Peyer's patch (tissue), 4 donors: ENCODE data around the gene FPR2.

Source experiments
- POLR2A ChIP-seq, 2 donors: fragments of 450-650 bp; IDR thresholded peaks; one replicate each; pipeline ENCODE4 v1.5.1; 2017; ENCODE audit warnings: antibody characterized with exemption in 2 of 2, mild to moderate bottlenecking in 2 of 2, moderate library complexity in 2 of 2
- TF ChIP-seq, protein P1 (sequence below), 6 experiments: fragments of 450-650 bp in 4 of 6; fragments of 200-600 bp in 2 of 6; sonication (generic) in 1 of 6; IDR thresholded peaks; one replicate each; pipeline ENCODE4 v1.5.1; 2017 to 2019; ENCODE audit warnings: antibody characterized with exemption in 6 of 6, mild to moderate bottlenecking in 3 of 6, moderate library complexity in 1 of 6

DNA sequence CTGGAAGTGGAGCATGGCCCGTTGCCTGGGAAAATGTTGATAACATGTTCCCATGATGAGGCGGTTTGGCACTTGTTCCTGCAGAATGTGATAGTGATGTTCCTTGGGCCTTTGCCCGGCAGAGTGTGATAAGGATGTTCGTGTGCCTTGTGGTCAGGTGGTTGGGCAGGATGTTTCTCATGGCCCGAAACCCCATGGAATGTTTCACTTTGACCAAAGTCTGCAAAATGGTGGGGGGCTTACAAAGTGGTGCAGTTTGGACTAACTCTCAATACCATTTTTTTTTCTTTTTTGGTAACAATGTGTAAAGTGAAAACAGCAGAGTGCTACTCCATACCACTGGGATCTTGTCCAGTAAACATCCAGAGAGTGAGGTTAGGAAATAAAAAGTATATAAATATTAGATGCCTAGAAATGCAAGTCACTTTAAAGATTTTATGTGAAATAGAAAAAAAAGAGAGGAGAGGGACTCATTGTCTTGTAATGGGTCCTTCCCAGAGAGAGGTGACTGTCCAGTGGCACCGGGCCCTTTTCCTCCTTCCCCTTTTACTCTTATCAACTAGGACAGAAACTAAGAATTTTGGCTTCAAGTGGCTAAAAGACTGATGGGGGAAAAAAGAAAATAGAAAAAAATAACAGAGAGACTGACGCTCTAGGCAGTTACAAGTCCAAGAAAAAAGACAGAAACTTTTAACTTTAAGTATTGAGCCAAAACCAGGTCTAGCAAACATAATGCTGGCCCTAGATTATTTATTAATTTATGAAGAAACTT lies 39.7 kb downstream of the FPR2 start:
- TF ChIP-seq, protein P1, sequence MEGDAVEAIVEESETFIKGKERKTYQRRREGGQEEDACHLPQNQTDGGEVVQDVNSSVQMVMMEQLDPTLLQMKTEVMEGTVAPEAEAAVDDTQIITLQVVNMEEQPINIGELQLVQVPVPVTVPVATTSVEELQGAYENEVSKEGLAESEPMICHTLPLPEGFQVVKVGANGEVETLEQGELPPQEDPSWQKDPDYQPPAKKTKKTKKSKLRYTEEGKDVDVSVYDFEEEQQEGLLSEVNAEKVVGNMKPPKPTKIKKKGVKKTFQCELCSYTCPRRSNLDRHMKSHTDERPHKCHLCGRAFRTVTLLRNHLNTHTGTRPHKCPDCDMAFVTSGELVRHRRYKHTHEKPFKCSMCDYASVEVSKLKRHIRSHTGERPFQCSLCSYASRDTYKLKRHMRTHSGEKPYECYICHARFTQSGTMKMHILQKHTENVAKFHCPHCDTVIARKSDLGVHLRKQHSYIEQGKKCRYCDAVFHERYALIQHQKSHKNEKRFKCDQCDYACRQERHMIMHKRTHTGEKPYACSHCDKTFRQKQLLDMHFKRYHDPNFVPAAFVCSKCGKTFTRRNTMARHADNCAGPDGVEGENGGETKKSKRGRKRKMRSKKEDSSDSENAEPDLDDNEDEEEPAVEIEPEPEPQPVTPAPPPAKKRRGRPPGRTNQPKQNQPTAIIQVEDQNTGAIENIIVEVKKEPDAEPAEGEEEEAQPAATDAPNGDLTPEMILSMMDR (IDR thresholded peaks at IDR 0.05), result no peak
- no peak for TF ChIP-seq POLR2A (IDR thresholded peaks at IDR 0.05)
